Amniotic stem cell (primary cell): ENCODE results near the gene REV3L.
"Not testable (repeated sequence)": the region's sequence is repeated elsewhere in the genome, so short reads cannot be mapped to it uniquely, and the experiment has no call there.

ENCODE experiments used
- DNase-seq: peaks from one replicate; lab custom pipeline; 2025; lab: John Stamatoyannopoulos, UW

Gene REV3L

GRCh38 chr6:111260570-111261298 is 222.3 kb downstream of the REV3L start:
- DNase-seq, result no peak

- DNase-seq, result peak; percentile 98
Measured at GRCh38 chr6:111259089-111259831, 223.8 kb downstream of the REV3L start.

- DNase-seq, result no peak
Measured at GRCh38 chr6:111258615-111259088, 224.4 kb downstream of the REV3L start.

DNA sequence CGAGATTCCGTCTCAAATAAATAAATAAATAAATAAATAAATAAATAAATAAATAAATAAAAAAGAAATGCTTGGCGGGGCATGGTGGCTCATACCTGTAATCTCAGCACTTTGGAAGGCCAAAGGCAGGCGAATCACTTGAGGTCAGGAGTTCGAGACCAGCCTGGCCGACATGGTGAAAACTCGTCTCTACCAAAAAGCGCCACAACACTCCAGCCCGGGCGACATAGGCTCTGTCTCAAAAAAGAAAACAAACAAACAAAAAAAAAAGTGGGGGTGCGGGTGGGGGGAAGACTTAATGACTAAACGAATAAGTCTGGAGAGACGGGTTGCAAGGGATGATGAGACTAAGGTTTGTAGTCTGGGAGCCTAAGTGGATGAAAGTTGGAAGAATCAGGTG is 225.0 kb downstream of the REV3L start:
- DNase-seq, result no peak

DNA sequence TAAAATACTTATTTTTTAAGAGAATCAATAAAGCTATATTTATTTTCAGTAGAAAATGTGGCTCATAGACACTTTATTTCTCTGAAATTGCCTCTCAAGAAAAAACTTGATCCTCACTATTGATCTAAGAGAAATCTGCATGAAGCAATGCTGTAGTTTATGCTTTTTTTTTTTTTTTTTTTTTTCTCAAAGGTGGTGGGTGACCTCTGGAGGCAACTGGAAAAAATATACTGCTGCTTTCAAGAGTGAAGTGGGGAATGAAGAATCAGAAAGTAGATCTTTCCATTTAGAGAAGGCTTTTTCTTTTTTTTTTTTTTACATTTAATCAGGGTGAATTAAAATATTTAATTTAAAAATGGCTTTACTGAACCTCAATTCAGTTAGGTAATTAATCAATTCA is 226.4 kb downstream of the REV3L start:
- DNase-seq, result no peak

- DNase-seq, result not testable (repeated sequence)
Measured at GRCh38 chr6:111255838-111256237, 227.2 kb downstream of the REV3L start.

DNA sequence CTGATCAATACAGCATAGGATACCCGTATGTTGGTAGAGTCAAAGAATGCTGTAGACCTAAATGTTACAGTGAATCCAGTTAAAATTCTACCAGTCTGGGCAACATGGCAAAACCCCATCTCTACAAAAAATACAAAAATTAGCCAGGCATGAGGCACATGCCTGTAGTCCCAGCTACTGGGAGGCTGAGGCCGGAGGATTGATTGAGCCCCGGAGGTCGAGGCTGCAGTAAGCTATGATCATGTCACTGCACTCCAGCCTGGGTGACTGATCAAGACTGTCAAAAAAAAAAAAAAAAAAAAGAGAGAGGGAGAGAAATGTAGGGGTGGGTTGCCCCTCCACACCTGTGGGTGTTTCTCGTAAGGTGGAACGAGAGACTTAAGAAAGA is 228.2 kb downstream of the REV3L start:
- DNase-seq, result no peak

- DNase-seq, result no peak
Measured at GRCh38 chr6:111254004-111254778, 228.8 kb downstream of the REV3L start.

DNA sequence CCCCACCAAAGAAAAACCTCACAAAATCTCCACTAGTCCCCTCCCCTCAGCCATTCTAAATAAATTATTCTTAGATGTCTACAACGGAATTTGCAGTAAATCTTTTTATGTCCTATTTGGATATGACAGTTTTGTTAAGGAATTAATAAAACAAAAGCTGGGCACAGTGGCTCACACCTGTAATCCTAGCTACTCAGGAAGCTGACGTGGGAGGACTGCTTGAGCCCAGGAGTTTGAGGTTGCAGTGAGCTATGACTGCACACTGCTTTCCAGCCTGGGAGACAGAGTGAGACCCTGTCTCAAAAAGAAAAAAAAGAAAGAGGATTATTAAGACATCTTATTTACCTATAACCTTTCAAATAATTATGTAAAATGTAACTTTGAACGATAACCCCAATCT is 230.3 kb downstream of the REV3L start:
- DNase-seq, result no peak

- DNase-seq, result no peak
Measured at GRCh38 chr6:111250791-111251354, 232.1 kb downstream of the REV3L start.
